ENCODE measurements around the gene KDM1B. TPM values are rescaled to one million over a fixed set of nuclear protein-coding genes. Genes with fewer than 3 reads are reported as not detected.

KDM1B gene
- total RNA-seq, 4 donors from 2014 or later, result 11.0 to 14.5 (median 12.7) TPM

DNA sequence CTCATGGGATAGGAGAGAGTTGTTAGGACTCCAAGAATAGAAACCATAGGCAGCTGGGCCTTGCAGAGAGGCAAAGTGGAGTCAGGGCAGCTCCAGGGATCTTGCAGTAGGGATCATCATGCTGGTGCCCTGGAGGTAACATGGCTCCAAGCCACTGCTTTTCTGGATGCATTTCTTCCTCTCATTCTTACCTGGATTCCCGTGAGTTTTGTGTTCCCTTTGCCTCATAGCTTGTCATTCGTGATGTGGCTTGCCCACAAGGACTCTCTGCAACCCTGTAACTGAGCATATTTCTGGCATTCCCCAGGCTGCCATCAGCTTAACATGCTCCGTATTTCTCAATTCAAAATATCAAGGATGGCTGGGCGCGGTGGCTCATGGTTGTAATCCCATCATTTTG lies 38.1 kb upstream of the KDM1B start:
- TF ChIP-seq POLR2AphosphoS5 (IDR thresholded peaks at IDR 0.05) (no peak), POLR2A (IDR thresholded peaks at IDR 0.05) (no peak), EP300 (IDR thresholded peaks at IDR 0.05) (no peak)
- TF ChIP-seq, protein P1, sequence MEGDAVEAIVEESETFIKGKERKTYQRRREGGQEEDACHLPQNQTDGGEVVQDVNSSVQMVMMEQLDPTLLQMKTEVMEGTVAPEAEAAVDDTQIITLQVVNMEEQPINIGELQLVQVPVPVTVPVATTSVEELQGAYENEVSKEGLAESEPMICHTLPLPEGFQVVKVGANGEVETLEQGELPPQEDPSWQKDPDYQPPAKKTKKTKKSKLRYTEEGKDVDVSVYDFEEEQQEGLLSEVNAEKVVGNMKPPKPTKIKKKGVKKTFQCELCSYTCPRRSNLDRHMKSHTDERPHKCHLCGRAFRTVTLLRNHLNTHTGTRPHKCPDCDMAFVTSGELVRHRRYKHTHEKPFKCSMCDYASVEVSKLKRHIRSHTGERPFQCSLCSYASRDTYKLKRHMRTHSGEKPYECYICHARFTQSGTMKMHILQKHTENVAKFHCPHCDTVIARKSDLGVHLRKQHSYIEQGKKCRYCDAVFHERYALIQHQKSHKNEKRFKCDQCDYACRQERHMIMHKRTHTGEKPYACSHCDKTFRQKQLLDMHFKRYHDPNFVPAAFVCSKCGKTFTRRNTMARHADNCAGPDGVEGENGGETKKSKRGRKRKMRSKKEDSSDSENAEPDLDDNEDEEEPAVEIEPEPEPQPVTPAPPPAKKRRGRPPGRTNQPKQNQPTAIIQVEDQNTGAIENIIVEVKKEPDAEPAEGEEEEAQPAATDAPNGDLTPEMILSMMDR (IDR thresholded peaks at IDR 0.05), result no peak
- Histone ChIP-seq H3K27me3 (no peaks in the 10 kb centered on the region), H3K4me3 (no peak overlapping the region), H3K27ac (no peak overlapping the region), H3K9me3 (no peaks in the 10 kb centered on the region), H3K36me3 (no peaks in the 10 kb centered on the region), H3K4me1 (peaks cover 0 to 8% (median 2%) of the 10 kb centered on the region in 3 donors)
- ATAC-seq, result no peak
- WGBS, 2 donors (ENCODE audit: low coverage in 1 of 2), result 86% methylated on average over 1 of the region's 5 CpGs; no CpG with 5 or more reads in 1 of the 2 donors

DNA sequence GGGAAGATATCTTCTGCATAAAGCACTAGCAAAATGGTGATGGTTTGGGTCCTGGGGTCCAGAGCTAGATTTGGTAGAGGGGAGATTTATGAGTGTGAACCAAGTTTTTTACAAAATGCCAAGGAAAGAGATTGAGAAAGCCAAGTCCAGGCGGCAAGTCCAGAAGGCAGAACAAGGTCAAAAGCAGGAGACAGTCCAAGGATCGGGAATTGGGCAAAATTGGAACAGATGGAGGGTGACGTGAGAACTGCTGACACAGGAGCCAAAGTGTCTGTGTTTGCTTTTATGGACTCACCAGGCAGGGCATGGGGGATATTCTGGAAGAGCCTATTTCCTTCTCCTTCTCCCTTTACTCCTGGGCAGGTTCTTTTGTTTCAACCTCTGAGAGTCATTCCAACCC lies 36.9 kb upstream of the KDM1B start:
- H3K9me3 ChIP-seq, result no peaks in the 10 kb centered on the region
- ATAC-seq, result no peak
- H3K27me3 ChIP-seq, result no peaks in the 10 kb centered on the region
- no peak for TF ChIP-seq POLR2A (IDR thresholded peaks at IDR 0.05)
- no peak for TF ChIP-seq POLR2AphosphoS5 (IDR thresholded peaks at IDR 0.05)
- no peak for TF ChIP-seq EP300 (IDR thresholded peaks at IDR 0.05)
- TF ChIP-seq, protein P1 (IDR thresholded peaks at IDR 0.05), result no peak
- no peaks in the 10 kb centered on the region for H3K36me3 ChIP-seq
- H3K27ac ChIP-seq, result no peak overlapping the region
- H3K4me3 ChIP-seq, result no peak overlapping the region
- peaks cover 0 to 19% (median 4%) of the 10 kb centered on the region in 3 donors for H3K4me1 ChIP-seq
- 75 to 80% methylated on average over 1 to 3 of the region's 3 CpGs for WGBS, 2 donors (ENCODE audit: low coverage in 1 of 2)

DNA sequence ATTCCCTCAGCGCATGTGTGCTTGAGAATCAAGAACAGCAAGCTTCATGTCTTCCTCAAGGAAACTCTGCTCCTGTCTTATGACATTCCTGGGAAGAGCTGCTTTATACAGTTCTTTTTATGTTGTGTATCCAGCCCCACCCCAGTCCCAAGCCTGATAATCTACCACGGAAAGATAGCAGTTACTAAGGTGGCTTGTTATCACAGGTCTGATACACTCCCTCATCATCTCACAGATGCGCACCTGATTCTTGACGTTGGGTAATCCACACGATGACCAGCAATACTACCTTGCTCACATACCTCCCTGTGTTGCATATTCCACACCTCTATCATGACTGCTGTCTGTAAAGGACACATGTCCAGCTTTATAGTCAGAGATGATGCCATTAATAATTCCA lies 36.0 kb upstream of the KDM1B start:
- TF ChIP-seq, protein P1 (IDR thresholded peaks at IDR 0.05), result no peak
- TF ChIP-seq EP300 (IDR thresholded peaks at IDR 0.05), result no peak
- TF ChIP-seq POLR2AphosphoS5 (IDR thresholded peaks at IDR 0.05), result no peak
- TF ChIP-seq POLR2A (IDR thresholded peaks at IDR 0.05), result no peak
- H3K4me3 ChIP-seq, result no peak overlapping the region
- ATAC-seq, result no peak
- H3K4me1 ChIP-seq, result peaks cover 0 to 19% (median 4%) of the 10 kb centered on the region in 3 donors
- no peak overlapping the region for H3K27ac ChIP-seq
- 40 to 87% methylated on average over 1 to 5 of the region's 5 CpGs for WGBS, 2 donors (ENCODE audit: low coverage in 1 of 2)
- H3K9me3 ChIP-seq, result no peaks in the 10 kb centered on the region
- no peaks in the 10 kb centered on the region for H3K27me3 ChIP-seq
- H3K36me3 ChIP-seq, result no peaks in the 10 kb centered on the region

DNA sequence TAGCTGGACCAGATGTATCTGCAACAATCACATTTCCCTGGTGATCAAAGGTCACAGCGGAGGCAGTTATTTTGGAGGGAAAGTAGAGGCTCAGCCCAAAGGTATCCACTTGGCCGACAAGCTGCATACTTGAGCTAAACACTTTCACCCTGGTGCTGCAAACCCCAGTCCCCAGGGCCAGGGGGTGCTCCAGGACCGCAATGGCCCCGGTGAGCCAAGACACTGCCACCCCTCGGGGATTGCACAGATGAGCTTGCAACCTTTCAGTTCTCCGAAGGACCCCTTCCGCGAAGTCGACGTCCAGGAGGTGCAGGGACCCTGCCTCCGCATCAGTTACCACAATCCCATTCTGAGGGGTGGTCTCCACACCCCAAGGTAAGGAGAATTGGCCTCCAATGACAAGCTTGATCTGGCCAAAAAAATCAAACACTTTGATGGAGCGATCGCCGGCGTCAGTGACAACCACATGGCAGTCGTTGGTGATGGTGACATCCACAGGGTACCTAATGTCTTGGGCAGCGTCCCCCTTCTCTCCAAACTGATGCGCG lies 33.6 kb upstream of the KDM1B start:
- 83 to 100% methylated on average over 1 to 2 of the region's 19 CpGs for WGBS, 2 donors (ENCODE audit: low coverage in 1 of 2)
- no peaks in the 10 kb centered on the region for H3K27me3 ChIP-seq
- H3K4me3 ChIP-seq, result peak overlapping the region; percentile 49 to 69
- TF ChIP-seq POLR2A (IDR thresholded peaks at IDR 0.05), result no peak
- TF ChIP-seq POLR2AphosphoS5 (IDR thresholded peaks at IDR 0.05), result no peak
- TF ChIP-seq EP300 (IDR thresholded peaks at IDR 0.05), result no peak
- TF ChIP-seq, protein P1 (IDR thresholded peaks at IDR 0.05), result no peak
- H3K9me3 ChIP-seq, result no peaks in the 10 kb centered on the region
- ATAC-seq, result no peak
- H3K36me3 ChIP-seq, result no peaks in the 10 kb centered on the region
- H3K4me1 ChIP-seq, result peaks cover 0 to 19% (median 4%) of the 10 kb centered on the region in 3 donors
- peak overlapping the region in 3 of 4 donors; percentile 65 to 71 (median 69) for H3K27ac ChIP-seq

All from gastroesophageal sphincter (tissue), 4 donors.